ENCODE results near the gene C21orf58.

The C21orf58 gene

GRCh38 chr21:46286648-46287002 is 37.0 kb downstream of the C21orf58 start:
- H3K4me3 ChIP-seq (ENCODE audit: low read length), result peak overlapping the region; percentile 77
- peak; percentile 75 for DNase-seq (ENCODE audit: low read depth)
- no peak for TF ChIP-seq CTCF (conservative IDR thresholded peaks at IDR 0.05; ENCODE audit: low read length)

GRCh38 chr21:46285761-46286647 is 37.7 kb downstream of the C21orf58 start, which contains the start of gene YBEY:
TSS of gene YBEY (plus strand) at chr21:46286342. CDS start at chr21:46286914, 572 bp downstream.
- peak; percentile 42 for TF ChIP-seq CTCF (conservative IDR thresholded peaks at IDR 0.05; ENCODE audit: low read length)
- H3K4me3 ChIP-seq (ENCODE audit: low read length), result peak within 1 kb of the TSS; percentile 77
- DNase-seq (ENCODE audit: low read depth), result peak; percentile 91

- H3K4me3 ChIP-seq (ENCODE audit: low read length), result peak within 1 kb of the TSS; percentile 77
- no peak for DNase-seq (ENCODE audit: low read depth)
- no peak for TF ChIP-seq CTCF (conservative IDR thresholded peaks at IDR 0.05; ENCODE audit: low read length)
Observed at GRCh38 chr21:46285206-46285661, 38.4 kb downstream of the C21orf58 start, which contains the start of gene MCM3AP. TSS of gene MCM3AP (minus strand) at chr21:46285611. CDS start at chr21:46285286, 325 bp downstream.

GRCh38 chr21:46284733-46285132 is 38.9 kb downstream of the C21orf58 start:
- no peak for TF ChIP-seq CTCF (conservative IDR thresholded peaks at IDR 0.05; ENCODE audit: low read length)
- H3K4me3 ChIP-seq (ENCODE audit: low read length), result peak overlapping the region; percentile 77
- DNase-seq (ENCODE audit: low read depth), result no peak

GRCh38 chr21:46284077-46284644 is 39.5 kb downstream of the C21orf58 start:
- H3K4me3 ChIP-seq (ENCODE audit: low read length), result no peak overlapping the region
- no peak for DNase-seq (ENCODE audit: low read depth)
- no peak for TF ChIP-seq CTCF (conservative IDR thresholded peaks at IDR 0.05; ENCODE audit: low read length)

- TF ChIP-seq CTCF (conservative IDR thresholded peaks at IDR 0.05; ENCODE audit: low read length), result no peak
- no peak overlapping the region for H3K4me3 ChIP-seq (ENCODE audit: low read length)
Observed at GRCh38 chr21:46274797-46275390, 48.8 kb downstream of the C21orf58 start.

More at GRCh38 chr21:46274797-46275390, 48.8 kb downstream of the C21orf58 start:
- DNase-seq (ENCODE audit: low read depth), result no peak
